HG02973 (cell line): ENCODE data around the gene FGFR3.

Source experiments
- ATAC-seq: cut with Tn5 transposase; IDR thresholded peaks from one replicate; pipeline ENCODE4 v1.9.1; 2021; ENCODE audit warnings: moderate library complexity; ENCODE audit not compliant: unreplicated experiment

The FGFR3 gene

GRCh38 chr4:1786544-1787362 lies 6.3 kb upstream of the FGFR3 start:
- ATAC-seq = no peak

- ATAC-seq = no peak
These were observed 5.5 kb upstream of the FGFR3 start for GRCh38 chr4:1787411-1788077.

- ATAC-seq = no peak
These were observed 4.7 kb upstream of the FGFR3 start for GRCh38 chr4:1788254-1788973.

GRCh38 chr4:1789552-1789951 lies 3.5 kb upstream of the FGFR3 start:
- no peak for ATAC-seq

- ATAC-seq = no peak
These were observed 3.1 kb upstream of the FGFR3 start for GRCh38 chr4:1790005-1790404.

GRCh38 chr4:1792158-1792831 lies 798 bp upstream of the FGFR3 start:
- no peak for ATAC-seq

- ATAC-seq = peak; percentile 11
These were observed 375 bp downstream of the FGFR3 start for GRCh38 chr4:1793496-1793840.

- no peak for ATAC-seq
These were observed 1.1 kb downstream of the FGFR3 start for GRCh38 chr4:1793940-1794808.

- no peak for ATAC-seq
These were observed 1.8 kb downstream of the FGFR3 start for GRCh38 chr4:1794809-1795298.

GRCh38 chr4:1795299-1796195 lies 2.5 kb downstream of the FGFR3 start:
- ATAC-seq = no peak

- no peak for ATAC-seq
These were observed 3.6 kb downstream of the FGFR3 start for GRCh38 chr4:1796486-1797204.

GRCh38 chr4:1797298-1797860 lies 4.3 kb downstream of the FGFR3 start:
- no peak for ATAC-seq

- ATAC-seq = no peak
These were observed 4.9 kb downstream of the FGFR3 start for GRCh38 chr4:1797861-1798579.

GRCh38 chr4:1798580-1799386 lies 5.7 kb downstream of the FGFR3 start:
- no peak for ATAC-seq

GRCh38 chr4:1799387-1800375 lies 6.6 kb downstream of the FGFR3 start:
- no peak for ATAC-seq

- ATAC-seq = no peak
These were observed 7.7 kb downstream of the FGFR3 start for GRCh38 chr4:1800805-1801204.
